Endothelial cell (in vitro differentiated cells): ENCODE measurements around the gene ICAM3. TPM values are rescaled to one million over a fixed set of nuclear protein-coding genes. Genes with fewer than 3 reads are reported as not detected.

Experiments
- DNase-seq: peaks from one replicate; pipeline ENCODE4 v3.0.0; 2021; ENCODE audit warnings: low spot score
- H3K27ac Mint-ChIP-seq: one replicate; pipeline ENCODE4 v1.8.0; 2021; ENCODE audit warnings: mixed read lengths, inconsistent platforms; ENCODE audit not compliant: unreplicated experiment
- H3K27me3 Mint-ChIP-seq: one replicate; pipeline ENCODE4 v1.8.0; 2021; ENCODE audit warnings: mild to moderate bottlenecking, moderate library complexity, mixed read lengths, inconsistent platforms; ENCODE audit not compliant: unreplicated experiment
- H3K36me3 Mint-ChIP-seq: one replicate; pipeline ENCODE4 v1.8.0; 2021; ENCODE audit warnings: mild to moderate bottlenecking, low read depth, mixed read lengths, inconsistent platforms; ENCODE audit not compliant: unreplicated experiment
- H3K4me1 Mint-ChIP-seq: one replicate; pipeline ENCODE4 v1.8.0; 2021; ENCODE audit warnings: mild to moderate bottlenecking, mixed read lengths, inconsistent platforms; ENCODE audit not compliant: unreplicated experiment
- H3K4me3 Mint-ChIP-seq: one replicate; pipeline ENCODE4 v1.8.0; 2021; ENCODE audit warnings: mild to moderate bottlenecking, mixed read lengths, inconsistent platforms; ENCODE audit not compliant: unreplicated experiment
- H3K9me3 Mint-ChIP-seq: one replicate; pipeline ENCODE4 v1.8.0; 2021; ENCODE audit warnings: mixed read lengths, inconsistent platforms; ENCODE audit not compliant: unreplicated experiment
- CTCF ChIP-seq: fragments of 200-600 bp; sonication (generic); IDR thresholded peaks from one replicate; pipeline ENCODE4 v1.5.0; 2021; ENCODE audit warnings: antibody characterized with exemption; ENCODE audit not compliant: unreplicated experiment
- total RNA-seq: library from RNA; stranded (reverse); fragmentation: NEBNext Ultra II Directional; extraction: Animal tissue kit (Norgen Biotek cat#: 25700); gene quantifications from one replicate; pipeline ENCODE4 v1.2.1, GENCODE V29; 2021; ENCODE audit not compliant: unreplicated experiment

ICAM3 gene
- total RNA-seq, 1 donor from 2014 or later = 24.9 TPM

DNA sequence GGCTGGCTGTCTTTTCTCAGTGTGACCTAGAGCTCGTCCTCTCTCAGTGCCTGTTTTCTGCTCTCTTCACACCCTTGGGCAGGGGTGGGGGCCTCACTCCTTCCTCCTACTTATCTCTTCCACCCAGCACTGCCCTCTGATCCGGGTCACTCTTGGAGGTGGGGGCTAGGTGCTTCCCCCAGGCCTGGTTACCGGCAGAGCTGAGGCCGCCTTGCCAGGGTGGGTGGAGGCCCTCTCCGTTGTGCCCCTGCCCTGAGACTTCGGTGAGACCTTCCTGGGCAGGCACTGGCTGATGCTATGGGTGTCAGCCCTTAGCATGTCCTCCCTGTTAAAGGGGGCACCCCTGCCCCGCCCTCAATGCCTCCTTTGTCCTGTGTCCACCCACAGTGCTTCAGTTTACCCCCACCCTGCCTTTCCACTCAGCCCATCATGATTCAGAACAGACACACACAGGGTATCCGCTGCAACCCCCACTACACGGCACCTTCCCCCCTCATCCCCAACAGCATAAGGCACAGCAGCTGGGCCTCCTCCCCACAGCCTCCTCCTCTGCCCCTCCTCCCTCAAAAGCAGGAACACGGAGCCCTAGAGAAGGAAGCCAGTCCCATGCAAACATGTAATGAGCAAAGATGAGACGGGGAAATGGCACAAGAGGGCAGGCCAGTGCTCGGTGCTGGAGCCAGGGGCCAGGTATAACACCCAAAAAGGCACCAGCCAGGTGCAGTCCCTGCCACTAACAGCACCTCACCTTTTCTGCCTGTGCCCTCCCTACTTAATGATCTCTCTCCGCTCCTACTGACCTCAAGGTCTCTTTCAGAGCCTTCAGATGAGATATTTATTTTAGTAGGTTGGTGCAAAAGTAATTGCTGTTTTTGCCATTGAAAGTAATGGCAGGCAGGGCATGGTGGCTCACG is 39.6 kb downstream of the ICAM3 start:
- no peak overlapping the region for H3K27ac Mint-ChIP-seq
- peaks cover 15% of the 10 kb centered on the region for H3K27me3 Mint-ChIP-seq
- no peak overlapping the region for H3K4me3 Mint-ChIP-seq
- DNase-seq = no peak
- peaks cover 8% of the 10 kb centered on the region for H3K36me3 Mint-ChIP-seq
- peaks cover 4% of the 10 kb centered on the region for H3K4me1 Mint-ChIP-seq
- TF ChIP-seq CTCF = no peak
- H3K9me3 Mint-ChIP-seq = no peaks in the 10 kb centered on the region

GRCh38 chr19:10295847-10296591 is 43.4 kb downstream of the ICAM3 start:
- no peak overlapping the region for H3K4me3 Mint-ChIP-seq
- no peak overlapping the region for H3K27ac Mint-ChIP-seq

DNA sequence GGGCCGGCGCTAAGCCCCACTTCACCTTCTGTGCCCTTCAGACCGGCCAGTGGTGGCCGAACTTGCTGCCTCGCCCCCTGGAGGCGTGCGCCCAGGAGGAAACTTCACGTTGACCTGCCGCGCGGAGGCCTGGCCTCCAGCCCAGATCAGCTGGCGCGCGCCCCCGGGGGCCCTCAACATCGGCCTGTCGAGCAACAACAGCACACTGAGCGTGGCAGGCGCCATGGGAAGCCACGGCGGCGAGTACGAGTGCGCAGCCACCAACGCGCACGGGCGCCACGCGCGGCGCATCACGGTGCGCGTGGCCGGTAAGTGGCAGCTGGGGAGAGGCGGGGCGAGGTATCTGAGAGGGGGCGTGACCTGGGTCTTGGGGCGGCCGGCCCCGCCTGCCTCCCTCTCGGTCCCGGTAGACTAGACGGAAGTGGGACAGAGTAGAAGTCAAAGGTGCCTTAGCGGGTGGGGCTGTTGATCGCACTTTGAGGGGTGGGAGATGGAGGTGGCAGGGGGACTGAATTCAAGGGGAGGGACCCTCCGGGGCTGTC is 44.0 kb downstream of the ICAM3 start:
- peaks cover 8% of the 10 kb centered on the region for H3K36me3 Mint-ChIP-seq
- H3K4me3 Mint-ChIP-seq = no peak overlapping the region
- H3K27me3 Mint-ChIP-seq = peaks cover 36% of the 10 kb centered on the region
- H3K27ac Mint-ChIP-seq = no peak overlapping the region
- peaks cover 7% of the 10 kb centered on the region for H3K4me1 Mint-ChIP-seq
- no peak for DNase-seq
- no peak for TF ChIP-seq CTCF
- no peaks in the 10 kb centered on the region for H3K9me3 Mint-ChIP-seq

More at GRCh38 chr19:10295847-10296591, 43.4 kb downstream of the ICAM3 start:
- H3K36me3 Mint-ChIP-seq = peaks cover 8% of the 10 kb centered on the region
- peak; percentile 44 for DNase-seq
- H3K27me3 Mint-ChIP-seq = peaks cover 34% of the 10 kb centered on the region
- H3K4me1 Mint-ChIP-seq = peaks cover 4% of the 10 kb centered on the region
- no peak for TF ChIP-seq CTCF
- no peaks in the 10 kb centered on the region for H3K9me3 Mint-ChIP-seq

- peaks cover 39% of the 10 kb centered on the region for H3K27me3 Mint-ChIP-seq
- peak; percentile 50 for DNase-seq
- no peak for TF ChIP-seq CTCF
- peaks cover 7% of the 10 kb centered on the region for H3K4me1 Mint-ChIP-seq
- no peaks in the 10 kb centered on the region for H3K9me3 Mint-ChIP-seq
- H3K4me3 Mint-ChIP-seq = no peak overlapping the region
- no peak overlapping the region for H3K27ac Mint-ChIP-seq
- peaks cover 8% of the 10 kb centered on the region for H3K36me3 Mint-ChIP-seq
These were observed 45.1 kb downstream of the ICAM3 start for GRCh38 chr19:10294368-10294697.
